ENCODE measurements around the gene KRT38.

The KRT38 gene

DNA sequence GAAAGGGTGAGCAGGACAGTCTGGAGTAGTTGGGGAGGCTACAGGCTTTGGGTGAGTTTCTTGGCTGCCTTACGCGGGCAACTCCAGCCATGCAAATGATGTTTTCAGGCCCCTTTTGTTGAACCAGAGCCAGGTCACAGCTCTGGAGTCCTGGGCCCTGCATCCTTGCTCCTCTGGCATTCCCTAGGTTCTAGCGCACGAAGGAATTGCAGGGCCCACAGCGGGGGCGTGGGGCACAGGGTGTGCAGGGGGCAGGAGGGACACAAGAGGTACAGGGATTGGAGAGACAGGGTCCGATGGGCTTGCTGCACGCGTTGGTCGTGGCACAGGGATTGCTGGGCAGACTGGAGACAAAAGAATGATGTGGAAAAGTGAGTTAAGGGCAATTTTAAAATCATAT, 47.0 kb downstream of the KRT38 start:
- no peak for DNase-seq

DNA sequence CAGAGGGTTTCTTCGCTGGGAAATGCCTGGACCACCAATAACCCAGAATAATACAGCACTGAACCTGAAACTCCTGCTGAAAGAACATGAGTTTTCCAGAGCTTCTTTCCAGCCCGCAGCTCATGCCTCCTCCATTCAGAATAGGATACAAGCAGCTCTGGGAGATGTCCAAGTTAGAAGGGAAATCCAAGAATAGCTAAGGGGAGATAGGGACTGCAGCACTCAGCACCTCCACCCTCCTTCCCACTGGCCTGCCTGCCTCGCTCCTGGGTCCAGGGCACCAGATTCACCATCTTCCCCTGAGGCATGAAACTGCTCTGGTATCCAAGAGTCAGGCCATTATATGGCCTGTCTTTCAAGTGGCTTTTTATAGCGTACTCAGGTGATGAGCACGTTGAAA, 47.5 kb downstream of the KRT38 start:
- no peak for DNase-seq

DNA sequence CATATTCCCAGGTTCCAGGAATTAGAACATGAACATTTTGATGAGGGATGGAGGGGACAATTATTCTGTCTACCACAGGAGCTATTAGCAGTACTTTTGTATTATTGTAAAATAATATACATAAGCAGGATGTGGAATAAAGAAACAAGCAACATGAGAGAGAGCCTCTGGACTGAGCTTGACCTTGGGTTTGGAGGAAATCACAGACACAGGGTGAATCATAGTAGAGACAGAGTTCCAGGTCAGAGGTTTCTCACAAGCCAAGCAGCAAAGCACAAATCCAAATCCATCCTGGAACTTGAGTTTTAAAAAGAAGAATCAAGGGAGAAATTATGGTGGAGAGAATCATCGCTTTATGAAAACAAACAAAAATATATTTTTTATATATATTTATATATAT, 48.5 kb downstream of the KRT38 start:
- DNase-seq: no peak

DNA sequence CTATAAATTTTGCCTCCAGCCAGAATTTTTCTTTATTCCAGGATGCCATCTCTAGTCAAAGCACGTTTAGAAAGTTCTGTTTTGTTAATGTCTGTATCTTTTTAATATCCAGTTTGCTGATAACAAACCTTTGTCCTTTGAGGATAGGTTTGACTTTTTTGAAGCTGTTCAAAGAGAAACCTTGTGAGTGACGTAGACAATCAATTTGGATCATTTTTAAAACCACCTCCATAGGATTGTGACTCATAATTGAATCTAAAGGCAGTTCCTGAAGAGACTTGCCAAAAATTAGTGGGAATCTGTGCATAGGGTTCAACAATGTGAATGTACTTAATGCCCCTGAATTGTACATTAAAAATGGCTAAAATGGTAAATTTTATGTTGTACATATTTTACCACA, 49.2 kb downstream of the KRT38 start:
- no peak for DNase-seq

DNA sequence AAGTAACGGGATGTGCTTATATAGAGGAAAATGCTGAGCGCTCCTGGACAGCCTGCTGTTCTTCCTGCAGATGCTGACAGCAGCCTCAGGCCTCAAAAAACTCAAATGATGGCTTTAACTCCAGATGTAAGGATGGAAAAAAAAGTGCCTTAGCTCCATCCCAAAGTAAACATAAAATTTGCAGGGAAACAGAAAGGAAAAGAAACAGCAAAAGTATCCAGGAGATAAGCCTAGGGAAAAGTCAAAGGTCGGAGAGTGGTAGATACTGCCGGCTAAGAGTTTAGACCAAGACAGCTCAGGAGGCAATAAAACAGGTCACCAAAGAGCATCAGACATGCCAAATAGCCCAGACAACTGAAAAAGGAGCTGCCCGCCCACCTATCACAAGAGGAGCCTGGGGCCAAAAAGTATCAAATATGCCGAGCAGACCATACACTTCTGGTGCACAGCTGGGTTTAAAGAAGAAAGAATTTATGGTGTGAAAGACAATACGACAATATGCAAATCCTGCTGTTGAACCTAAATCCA, 50.3 kb downstream of the KRT38 start:
- no peak for DNase-seq

DNA sequence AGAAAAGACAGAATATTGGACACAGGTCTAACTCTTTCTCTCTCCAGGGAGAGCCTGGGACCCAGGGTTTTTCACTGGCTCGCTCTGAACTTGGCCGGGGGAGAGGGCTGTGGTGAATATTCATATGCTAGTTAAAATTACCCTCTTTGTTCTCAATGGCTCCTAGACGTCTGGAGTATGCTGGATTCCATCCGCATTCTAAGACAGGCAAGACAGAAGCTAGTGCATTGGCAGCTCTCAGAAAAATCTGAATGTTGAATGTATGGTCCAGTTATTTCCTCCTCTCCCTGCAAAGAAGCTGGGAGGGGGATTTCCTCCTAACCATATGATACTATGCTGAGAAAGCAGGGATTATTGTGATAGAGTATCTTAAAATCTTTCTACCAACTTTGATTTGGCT, 53.1 kb downstream of the KRT38 start:
- DNase-seq: no peak

DNA sequence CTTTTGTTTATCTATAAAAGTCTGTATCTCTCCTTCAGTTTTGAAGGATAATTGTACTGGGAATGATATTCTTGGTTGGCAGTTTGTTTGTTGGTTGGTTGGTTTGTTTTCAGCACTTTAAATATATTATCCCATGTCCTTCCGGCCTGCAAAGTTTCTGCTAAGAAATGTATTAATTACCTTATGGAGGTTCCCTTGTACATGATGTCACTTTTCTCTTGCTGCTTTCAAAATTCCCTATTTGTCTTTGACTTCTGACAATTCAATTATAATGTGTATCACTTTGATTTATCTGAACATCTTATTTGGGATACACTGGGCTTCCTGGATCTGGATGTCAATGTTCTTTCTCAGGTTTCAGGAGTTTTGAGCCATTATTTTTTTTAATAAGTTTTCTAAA, 54.6 kb downstream of the KRT38 start:
- DNase-seq: no peak

Measured in activated T-cell treated with anti-CD3 and anti-CD28 coated beads, Interleukin-2, amount 50 U/mL, for 48 hours (primary cell).